Fibroblast of pulmonary artery (primary cell): ENCODE data around the gene TIMM17B.

Source experiments
- DNase-seq: peaks from one replicate; pipeline ENCODE4 v3.0.0-alpha.2; 2010; ENCODE audit warnings: low read depth
- H3K4me3 ChIP-seq: replicated peaks from 2 replicates; pipeline ENCODE4 v1.5.1; 2011; ENCODE audit warnings: low read depth, mild to moderate bottlenecking, control low read depth, low read length, moderate library complexity
- CTCF ChIP-seq: IDR thresholded peaks from 2 replicates; pipeline ENCODE4 v1.5.1; 2011; ENCODE audit warnings: mild to moderate bottlenecking, control low read depth, low read length, inconsistent platforms; ENCODE audit errors: missing control alignments

TIMM17B gene

GRCh38 chrX:48927123-48927522, 29.6 kb upstream of the TIMM17B start:
- no peak for DNase-seq
- no peak overlapping the region for H3K4me3 ChIP-seq
- no peak for TF ChIP-seq CTCF

- no peak overlapping the region for H3K4me3 ChIP-seq
- DNase-seq, result no peak
- no peak for TF ChIP-seq CTCF
Measured at GRCh38 chrX:48924270-48924669, 26.7 kb upstream of the TIMM17B start.

GRCh38 chrX:48923771-48924170, 26.2 kb upstream of the TIMM17B start:
- DNase-seq, result no peak
- H3K4me3 ChIP-seq, result no peak overlapping the region
- no peak for TF ChIP-seq CTCF

GRCh38 chrX:48920718-48921104, 23.1 kb upstream of the TIMM17B start:
- no peak overlapping the region for H3K4me3 ChIP-seq
- no peak for DNase-seq
- no peak for TF ChIP-seq CTCF

- DNase-seq, result no peak
- no peak for TF ChIP-seq CTCF
- H3K4me3 ChIP-seq, result no peak overlapping the region
Measured at GRCh38 chrX:48919947-48920717, 22.6 kb upstream of the TIMM17B start.

- no peak for DNase-seq
- no peak for TF ChIP-seq CTCF
- H3K4me3 ChIP-seq, result peak overlapping the region; percentile 60
Measured at GRCh38 chrX:48919360-48919841, 21.8 kb upstream of the TIMM17B start.
